GM19324 (cell line): ENCODE results near the gene LRP10.
"Not testable (repeated sequence)": the region's sequence is repeated elsewhere in the genome, so short reads cannot be mapped to it uniquely, and the experiment has no call there.

ENCODE experiments used
- ATAC-seq: cut with Tn5 transposase; IDR thresholded peaks from one replicate; pipeline ENCODE4 v1.9.1; 2021; ENCODE audit warnings: mild to moderate bottlenecking, moderate library complexity; ENCODE audit not compliant: unreplicated experiment, low FRiP score

Gene LRP10

GRCh38 chr14:22908601-22909000 is 37.1 kb downstream of the LRP10 start:
- ATAC-seq, result no peak

- no peak for ATAC-seq
Measured at GRCh38 chr14:22910916-22911315, 39.4 kb downstream of the LRP10 start.

DNA sequence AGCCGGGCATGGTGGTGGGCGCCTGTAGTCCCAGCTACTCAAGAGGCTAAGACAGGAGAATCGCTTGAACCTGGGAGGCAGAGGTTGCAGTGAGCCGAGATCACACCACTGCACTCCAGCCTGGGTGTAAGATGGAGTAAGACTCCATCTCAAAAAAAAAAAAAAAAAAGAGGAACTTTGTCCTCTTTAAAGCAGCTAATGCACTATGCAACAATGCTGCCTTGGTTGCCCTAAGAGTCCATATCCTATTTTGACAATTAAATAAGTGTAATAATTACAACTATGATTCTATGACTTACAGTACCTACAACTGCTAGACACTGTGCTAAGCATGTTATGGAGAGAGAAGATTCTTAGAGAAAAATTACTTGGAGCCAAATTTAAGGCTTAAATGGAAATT is 43.3 kb downstream of the LRP10 start:
- not testable (repeated sequence) for ATAC-seq

- no peak for ATAC-seq
Measured at GRCh38 chr14:22915886-22916521, 44.5 kb downstream of the LRP10 start.

DNA sequence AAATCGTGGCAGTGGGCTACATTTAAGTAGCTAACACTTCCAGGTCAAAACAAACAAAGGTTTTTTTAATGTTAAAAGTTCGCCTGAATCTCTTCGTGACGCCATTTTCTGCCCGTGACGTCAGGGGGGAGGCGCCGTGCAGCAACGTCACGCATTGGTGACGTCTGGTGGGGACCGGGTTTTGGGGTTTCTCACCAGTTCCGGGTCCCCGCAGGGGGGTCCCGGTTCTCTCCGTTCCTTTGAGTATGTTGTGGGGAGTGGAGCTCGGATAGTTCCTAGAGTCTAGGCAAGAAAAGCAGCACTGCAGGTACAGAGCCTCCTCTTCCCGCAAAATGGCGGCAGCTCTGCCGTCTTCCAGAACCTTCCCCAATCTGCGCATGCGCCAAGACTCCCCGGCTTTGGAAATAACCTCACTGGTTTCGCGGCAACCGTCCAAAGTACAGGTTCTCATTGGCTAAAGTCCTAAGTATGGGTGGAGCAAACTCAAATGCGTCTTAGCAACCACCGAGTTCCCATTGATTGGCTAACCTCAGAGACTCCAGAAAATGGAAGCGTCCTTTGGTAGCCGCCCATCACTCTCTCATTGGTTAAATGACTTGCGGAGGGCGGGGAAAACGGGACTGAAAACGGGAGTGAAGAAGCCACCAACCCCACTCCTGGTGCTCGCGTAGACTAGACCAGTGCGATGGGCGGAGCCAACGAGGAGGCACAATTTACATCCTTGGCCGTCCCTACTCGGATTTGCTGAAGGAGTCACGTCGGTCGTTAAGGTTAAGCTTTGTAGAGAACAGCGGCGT is 47.5 kb downstream of the LRP10 start, which contains the start of gene RBM23:
TSS of gene RBM23 (minus strand) at position 346 of the 797 bp plus-strand sequence.
- ATAC-seq, result peak; percentile 94

GRCh38 chr14:22919601-22919921 is 48.0 kb downstream of the LRP10 start:
- ATAC-seq, result no peak

GRCh38 chr14:22920697-22921096 is 49.2 kb downstream of the LRP10 start:
- no peak for ATAC-seq

- ATAC-seq, result no peak
Measured at GRCh38 chr14:22922294-22922693, 50.8 kb downstream of the LRP10 start.

DNA sequence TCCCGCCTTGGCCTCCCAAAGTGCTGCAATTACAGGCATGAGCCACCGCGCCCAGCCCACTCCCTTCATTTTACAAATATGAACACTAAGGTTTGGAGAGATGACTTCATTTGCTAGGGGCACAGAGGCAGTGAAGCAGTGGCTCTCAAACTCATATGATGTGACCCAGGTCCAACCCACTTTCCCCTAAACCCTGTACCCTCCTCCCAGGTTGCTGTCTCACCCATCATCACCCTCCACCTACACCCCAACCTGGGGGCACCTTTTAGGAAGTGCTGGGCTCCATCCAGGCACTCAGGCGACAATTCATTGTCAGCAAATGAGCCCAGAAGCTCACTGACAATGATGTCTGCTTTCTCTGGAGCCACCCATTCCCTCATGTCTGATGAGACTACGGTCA is 52.2 kb downstream of the LRP10 start:
- no peak for ATAC-seq

DNA sequence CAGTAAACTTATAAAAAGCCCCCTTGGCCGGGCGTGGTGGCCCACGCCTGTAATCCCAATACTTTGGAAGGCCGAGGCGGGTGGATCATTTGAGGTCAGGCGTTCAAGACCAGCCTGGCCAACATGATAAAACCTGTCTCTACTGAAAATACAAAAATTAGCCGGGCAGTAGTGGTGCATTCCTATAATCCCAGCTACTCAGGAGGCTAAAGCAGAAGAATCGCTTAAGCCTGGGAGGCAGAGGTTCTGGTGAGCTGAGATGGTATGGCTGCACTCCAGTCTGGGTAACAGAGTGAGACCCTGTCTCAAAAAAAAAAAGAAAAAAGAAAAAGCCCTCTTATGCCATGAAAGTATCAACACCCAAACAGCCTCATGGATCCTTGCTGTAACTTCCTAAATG is 54.0 kb downstream of the LRP10 start:
- ATAC-seq, result no peak

DNA sequence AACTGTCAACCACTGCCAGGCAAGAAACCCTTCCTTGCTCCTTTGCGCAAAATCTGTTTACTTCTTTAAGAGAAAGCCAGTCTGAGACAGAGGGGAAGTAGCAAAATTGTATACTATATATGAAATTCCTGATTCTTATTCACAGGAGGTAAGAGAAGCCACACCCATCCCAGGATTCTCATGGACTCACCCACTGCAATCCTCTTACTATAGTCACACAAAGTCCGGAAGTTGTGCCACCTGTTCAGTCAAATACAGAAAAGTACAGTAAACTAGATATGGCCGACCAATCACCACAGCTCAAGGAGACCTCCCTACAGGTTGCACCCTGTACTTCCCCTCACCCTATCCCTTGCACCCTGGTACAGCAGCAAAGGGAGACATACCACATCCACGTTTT is 54.8 kb downstream of the LRP10 start:
- ATAC-seq, result no peak

DNA sequence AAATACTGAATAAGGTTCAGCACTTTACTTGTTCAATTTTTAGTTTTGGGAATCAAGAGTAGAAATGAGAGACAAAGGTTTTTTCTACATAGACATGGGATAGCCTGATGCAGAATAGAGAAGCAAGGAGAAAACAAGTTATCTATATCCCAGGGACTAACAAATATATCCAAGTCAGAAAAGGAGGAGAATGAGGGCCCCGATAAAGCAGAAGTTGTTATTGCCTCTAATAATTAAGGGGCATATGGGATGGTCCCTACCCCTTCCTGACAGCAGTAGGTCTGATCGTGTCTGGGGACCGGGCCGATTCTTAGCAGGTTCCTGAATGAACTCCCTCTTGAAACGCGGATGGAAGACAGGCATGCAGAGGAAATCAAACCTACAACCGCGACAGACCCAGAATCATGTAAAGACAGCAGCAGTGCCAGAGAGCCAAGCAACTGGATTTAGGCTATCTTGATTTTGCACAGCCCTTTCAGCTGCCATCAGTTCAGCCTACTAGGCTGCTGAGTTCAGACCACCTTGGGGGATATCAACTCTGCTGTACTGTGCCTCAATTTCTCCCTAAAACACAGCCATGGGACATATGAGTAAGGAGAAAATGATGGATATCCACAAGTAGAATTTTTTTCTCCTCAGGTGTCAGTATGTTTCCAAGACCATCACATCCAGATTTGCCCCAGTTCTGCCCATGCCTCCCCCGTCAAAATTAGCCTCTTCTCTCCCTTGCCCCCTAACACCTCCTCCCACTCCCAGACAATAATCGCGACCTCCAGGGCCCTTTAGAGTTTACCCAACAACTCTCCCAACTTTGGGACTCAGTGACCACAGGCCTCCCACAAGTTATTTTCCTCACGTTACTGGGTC is 56.9 kb downstream of the LRP10 start:
- no peak for ATAC-seq

DNA sequence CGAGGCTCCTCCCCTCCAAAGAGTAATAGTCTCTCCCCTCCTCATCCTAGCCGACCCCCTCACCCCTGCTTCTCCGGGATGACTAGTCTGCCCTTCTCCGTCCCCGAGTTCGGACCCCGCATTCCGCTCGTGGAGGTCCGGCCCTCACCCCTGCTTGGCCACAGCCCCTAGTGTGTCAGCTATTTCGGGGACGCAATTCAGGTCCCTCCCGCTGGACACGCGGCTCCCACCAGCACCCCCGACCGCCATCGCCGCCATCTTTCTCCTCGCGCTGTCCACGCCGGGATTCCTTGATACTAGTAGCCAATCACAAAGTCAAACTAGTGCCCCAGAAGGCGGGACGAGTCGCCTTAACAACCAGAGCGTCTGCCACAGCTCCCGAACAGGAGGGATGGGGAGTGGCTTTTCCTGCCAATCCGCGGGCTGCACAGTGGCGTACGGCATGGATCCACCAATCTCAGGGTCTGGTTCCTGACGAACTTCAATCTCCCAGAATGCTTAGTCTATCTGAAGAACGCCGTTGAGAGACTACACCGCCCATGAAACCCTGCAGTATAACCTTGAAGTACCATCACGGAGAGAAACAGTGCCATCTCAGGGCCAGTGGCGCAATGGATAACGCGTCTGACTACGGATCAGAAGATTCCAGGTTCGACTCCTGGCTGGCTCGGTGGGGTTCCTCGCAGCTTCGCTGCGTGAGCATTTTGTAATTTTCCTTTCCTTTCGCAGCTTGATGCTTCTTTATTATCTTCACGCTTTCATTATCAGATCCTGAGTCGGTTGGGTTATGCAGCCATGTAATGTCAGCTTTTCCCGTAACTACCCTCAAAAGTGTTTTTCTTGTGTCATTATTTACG is 57.8 kb downstream of the LRP10 start, which contains the start of gene PRMT5:
TSS of gene PRMT5 (minus strand) at position 273 of the 857 bp plus-strand sequence. CDS start at position 258, 15 bp downstream.
- peak; percentile 89 for ATAC-seq

DNA sequence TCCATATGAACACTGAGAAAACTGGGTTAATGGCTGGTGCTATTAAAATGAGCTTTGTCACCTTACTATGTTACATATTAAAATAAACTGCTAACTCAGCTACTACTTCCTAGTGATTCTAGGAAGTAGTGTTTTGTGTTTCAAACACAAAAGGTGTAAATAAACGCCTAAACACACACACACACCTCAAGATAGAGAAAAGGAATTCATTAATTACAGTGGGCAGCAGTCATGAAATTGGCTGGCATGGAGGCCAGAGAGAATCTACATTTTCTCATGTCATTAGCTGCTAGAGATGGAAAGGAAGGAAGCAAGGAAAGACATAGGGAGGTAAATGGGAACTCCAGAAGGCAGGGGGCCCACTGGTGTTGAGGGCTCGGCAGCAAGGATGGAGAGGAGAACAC is 58.4 kb downstream of the LRP10 start:
- ATAC-seq, result peak; percentile 2
